SK-N-MC (cell line): ENCODE measurements around the gene EDC3.

Source experiments
- DNase-seq: peaks from one replicate; pipeline ENCODE4 v3.0.0-alpha.2; 2011; ENCODE audit warnings: low read depth, low spot score
- H3K27ac ChIP-seq: fragments of 200-600 bp; sonication (generic); 2 replicates; pipeline ENCODE4 v1.5.1; 2016; ENCODE audit warnings: mixed run types
- H3K36me3 ChIP-seq: fragments of 200-600 bp; sonication (generic); 2 replicates; pipeline ENCODE4 v1.6.1; 2017; ENCODE audit warnings: antibody characterized with exemption, low read length, mixed read lengths; ENCODE audit not compliant: insufficient read depth
- H3K4me3 ChIP-seq: fragments of 200-600 bp; sonication (generic); 2 replicates; pipeline ENCODE4 v1.5.1; 2016
- H3K9ac ChIP-seq: fragments of 200-600 bp; sonication (generic); 2 replicates; pipeline ENCODE4 v1.8.0; 2017; ENCODE audit warnings: mixed run types, mixed read lengths; ENCODE audit not compliant: insufficient read length
- H3K9me3 ChIP-seq: fragments of 200-600 bp; sonication (generic); 2 replicates; pipeline ENCODE4 v1.6.1; 2017; ENCODE audit warnings: low read depth, mild to moderate bottlenecking, antibody characterized with exemption, low read length, moderate library complexity, mixed read lengths
- EZH2 ChIP-seq: fragments of 200-600 bp; sonication (generic); IDR thresholded peaks from one replicate; pipeline ENCODE4 v1.6.1; 2017; ENCODE audit warnings: antibody characterized with exemption
- FOXP2 ChIP-seq: optimal IDR thresholded peaks from 2 replicates; pipeline ENCODE3; 2011; ENCODE audit warnings: mild to moderate bottlenecking, moderate library complexity; ENCODE audit not compliant: insufficient read depth; ENCODE audit errors: extremely low read length, control extremely low read depth
- POLR2AphosphoS5 ChIP-seq: IDR thresholded peaks from 2 replicates; pipeline ENCODE4 v1.6.1; 2012; ENCODE audit warnings: mild to moderate bottlenecking, low read depth, low read length, borderline replicate concordance

The EDC3 gene

GRCh38 chr15:74643665-74644204 lies 52.1 kb downstream of the EDC3 start:
- Histone ChIP-seq H3K4me3 (peak overlapping the region; percentile 68), H3K27ac (peak overlapping the region; percentile 99), H3K9me3 (no peaks in the 10 kb centered on the region), H3K36me3 (peaks cover 19% of the 10 kb centered on the region), H3K9ac (peak overlapping the region; percentile 78)
- no peak for DNase-seq
- TF ChIP-seq FOXP2 (no peak), EZH2 (no peak), POLR2AphosphoS5 (no peak)

GRCh38 chr15:74642734-74643664 lies 52.8 kb downstream of the EDC3 start:
- DNase-seq: peak; percentile 58
- Histone ChIP-seq H3K27ac (peak overlapping the region; percentile 99), H3K9me3 (no peaks in the 10 kb centered on the region), H3K9ac (peak overlapping the region; percentile 78), H3K36me3 (peaks cover 21% of the 10 kb centered on the region), H3K4me3 (peak overlapping the region; percentile 68)
- TF ChIP-seq EZH2: no peak
- TF ChIP-seq POLR2AphosphoS5: no peak
- TF ChIP-seq FOXP2: no peak

- H3K9me3 ChIP-seq: no peaks in the 10 kb centered on the region
- peak overlapping the region; percentile 99 for H3K27ac ChIP-seq
- TF ChIP-seq EZH2: no peak
- no peak for TF ChIP-seq FOXP2
- no peak for TF ChIP-seq POLR2AphosphoS5
- peak overlapping the region; percentile 68 for H3K4me3 ChIP-seq
- peak overlapping the region; percentile 9 for H3K9ac ChIP-seq
- DNase-seq: no peak
- H3K36me3 ChIP-seq: peaks cover 25% of the 10 kb centered on the region
These were observed 53.5 kb downstream of the EDC3 start for GRCh38 chr15:74642348-74642733.

- Histone ChIP-seq H3K9me3 (no peaks in the 10 kb centered on the region), H3K4me3 (no peak overlapping the region), H3K9ac (no peak overlapping the region), H3K27ac (no peak overlapping the region), H3K36me3 (peaks cover 37% of the 10 kb centered on the region)
- TF ChIP-seq EZH2: no peak
- no peak for TF ChIP-seq POLR2AphosphoS5
- TF ChIP-seq FOXP2: no peak
- no peak for DNase-seq
These were observed 54.7 kb downstream of the EDC3 start for GRCh38 chr15:74641151-74641550.

GRCh38 chr15:74636984-74637383 lies 58.8 kb downstream of the EDC3 start:
- Histone ChIP-seq H3K4me3 (no peak overlapping the region), H3K27ac (no peak overlapping the region), H3K9me3 (no peaks in the 10 kb centered on the region), H3K9ac (no peak overlapping the region), H3K36me3 (peaks cover 66% of the 10 kb centered on the region)
- TF ChIP-seq EZH2 (no peak), POLR2AphosphoS5 (no peak), FOXP2 (no peak)
- DNase-seq: no peak

GRCh38 chr15:74635228-74635627 lies 60.6 kb downstream of the EDC3 start:
- TF ChIP-seq POLR2AphosphoS5 (no peak), EZH2 (no peak), FOXP2 (no peak)
- no peak for DNase-seq
- peaks cover 73% of the 10 kb centered on the region for H3K36me3 ChIP-seq
- no peak overlapping the region for H3K4me3 ChIP-seq
- H3K27ac ChIP-seq: no peak overlapping the region
- no peak overlapping the region for H3K9ac ChIP-seq
- H3K9me3 ChIP-seq: no peaks in the 10 kb centered on the region

- no peak overlapping the region for H3K27ac ChIP-seq
- DNase-seq: no peak
- TF ChIP-seq POLR2AphosphoS5 (no peak), EZH2 (no peak), FOXP2 (no peak)
- H3K36me3 ChIP-seq: peaks cover 67% of the 10 kb centered on the region
- no peaks in the 10 kb centered on the region for H3K9me3 ChIP-seq
- H3K4me3 ChIP-seq: no peak overlapping the region
- H3K9ac ChIP-seq: no peak overlapping the region
These were observed 62.0 kb downstream of the EDC3 start for GRCh38 chr15:74633781-74634180.

GRCh38 chr15:74632601-74633000 lies 63.2 kb downstream of the EDC3 start:
- no peak for TF ChIP-seq FOXP2
- TF ChIP-seq POLR2AphosphoS5: no peak
- TF ChIP-seq EZH2: no peak
- Histone ChIP-seq H3K9ac (no peak overlapping the region), H3K9me3 (no peaks in the 10 kb centered on the region), H3K4me3 (no peak overlapping the region), H3K36me3 (peaks cover 74% of the 10 kb centered on the region), H3K27ac (no peak overlapping the region)
- DNase-seq: no peak
